Stimulated activated CD8-positive, alpha-beta memory T cell treated with anti-CD3 and anti-CD28 coated beads, Interleukin-4, amount 100 ng/mL, for 24 hours (primary cell): ENCODE results near the gene GABBR2.
"Not testable (repeated sequence)": the region's sequence is repeated elsewhere in the genome, so short reads cannot be mapped to it uniquely, and the experiment has no call there.

Experiments used
- DNase-seq: peaks from one replicate; pipeline ENCODE4 v3.0.0-alpha.2; 2020; ENCODE audit warnings: low read depth

GABBR2 gene

DNA sequence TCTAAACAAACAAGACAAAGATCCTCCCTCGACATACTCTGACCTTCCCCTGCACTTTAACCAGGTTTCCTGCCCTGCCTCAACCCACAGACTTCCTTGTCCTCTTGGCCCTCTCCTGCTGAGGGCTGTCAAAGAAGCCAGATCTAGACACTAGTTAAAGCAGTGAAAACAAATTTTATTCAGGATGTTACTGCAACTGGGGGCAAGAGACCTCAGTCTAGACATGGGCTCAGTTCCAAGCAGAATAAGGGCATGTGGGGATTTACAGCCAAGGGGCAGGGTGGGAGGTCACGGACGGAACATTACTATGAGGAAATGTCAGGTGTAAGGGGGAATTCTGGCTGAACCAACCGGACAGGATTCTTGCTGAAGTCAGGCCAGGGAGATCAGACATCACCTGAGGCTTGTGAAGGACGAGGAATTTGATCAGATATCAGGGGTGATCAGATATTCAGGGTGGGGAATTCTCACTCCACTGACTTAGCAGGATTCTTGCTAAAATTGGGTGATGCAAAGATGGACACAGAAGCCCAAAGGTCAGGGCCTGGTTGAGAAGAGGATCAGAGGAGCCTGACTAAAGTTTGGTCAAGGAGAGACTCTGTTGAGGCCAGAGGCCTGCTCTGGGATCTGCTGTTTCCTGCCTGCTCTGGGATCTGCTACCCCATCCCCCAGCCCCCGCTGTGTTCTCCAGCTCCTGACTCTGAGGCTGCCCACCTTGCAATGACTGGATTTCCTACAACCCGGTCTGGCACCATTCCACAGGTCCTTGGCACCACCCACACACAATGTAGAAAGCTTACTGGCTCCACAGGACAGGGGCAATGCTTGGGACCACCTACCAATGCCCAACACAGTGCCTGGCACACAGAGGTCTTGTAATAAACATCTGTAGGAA is 21.5 kb downstream of the GABBR2 start:
- no peak for DNase-seq

DNA sequence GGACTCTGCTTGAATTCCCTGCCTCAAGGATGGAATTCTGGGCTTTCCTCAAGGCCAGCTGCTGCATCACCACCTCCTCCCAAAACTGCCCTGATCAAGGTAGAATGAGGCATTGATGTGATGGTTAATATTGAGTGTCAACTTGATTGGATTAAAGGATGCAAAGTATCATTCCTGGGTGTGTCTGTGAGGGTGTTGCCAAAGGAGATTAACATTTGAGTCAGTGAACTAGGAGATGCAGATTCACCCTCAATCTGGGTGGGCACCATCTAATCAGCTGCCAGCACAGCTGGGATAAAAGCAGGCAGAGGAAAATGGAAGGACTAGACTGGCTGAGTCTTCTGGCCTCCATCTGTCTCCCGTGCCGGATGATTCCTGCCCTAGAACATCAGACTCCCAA is 23.9 kb downstream of the GABBR2 start:
- DNase-seq = not testable (repeated sequence)

DNA sequence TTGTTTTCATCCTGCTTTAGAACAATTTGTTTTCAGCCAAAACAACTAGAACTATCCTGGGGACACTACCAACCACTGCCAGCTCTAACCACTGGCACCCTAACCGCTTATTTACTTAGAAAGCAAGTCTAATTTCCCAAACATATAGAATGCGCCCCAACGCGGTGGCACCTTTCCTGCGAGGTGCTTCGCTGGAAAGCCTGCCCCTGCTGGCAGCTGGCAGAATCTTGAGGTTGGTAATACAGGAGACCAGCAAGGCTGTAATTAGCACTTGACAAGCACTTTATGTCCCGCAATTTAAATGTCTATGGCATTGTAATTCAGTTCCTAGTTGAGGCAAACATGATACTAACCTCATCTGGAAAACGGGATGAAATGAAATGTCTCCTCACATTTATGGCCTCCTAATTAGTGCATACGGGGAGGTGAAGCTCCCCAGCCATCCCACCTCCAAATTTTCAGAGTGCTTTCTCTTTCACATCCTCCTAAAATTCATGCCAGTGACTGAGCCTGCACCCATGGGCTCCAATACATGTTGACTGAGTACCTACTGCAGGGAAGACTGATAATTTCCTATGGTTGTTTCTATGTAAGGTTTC is 30.4 kb downstream of the GABBR2 start:
- DNase-seq = no peak

DNA sequence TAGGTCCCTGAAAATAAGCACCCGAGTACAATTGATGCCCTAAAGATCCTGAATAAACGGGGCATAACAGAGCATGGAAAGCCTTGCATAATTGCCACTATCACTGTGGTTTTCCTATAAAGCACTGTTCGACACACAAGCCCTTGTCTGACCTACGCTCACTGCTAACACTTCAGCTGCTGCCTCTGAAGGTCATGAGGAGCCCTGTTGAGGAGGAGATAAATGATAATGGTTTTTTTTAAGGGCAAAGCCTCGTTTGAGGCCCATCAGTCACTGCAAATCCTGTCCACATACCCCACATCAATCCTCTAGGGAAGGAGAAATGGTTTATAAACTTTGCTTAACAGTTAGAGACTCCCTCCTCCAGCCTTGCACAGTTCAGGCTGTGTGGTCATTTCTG is 35.1 kb downstream of the GABBR2 start:
- no peak for DNase-seq

DNA sequence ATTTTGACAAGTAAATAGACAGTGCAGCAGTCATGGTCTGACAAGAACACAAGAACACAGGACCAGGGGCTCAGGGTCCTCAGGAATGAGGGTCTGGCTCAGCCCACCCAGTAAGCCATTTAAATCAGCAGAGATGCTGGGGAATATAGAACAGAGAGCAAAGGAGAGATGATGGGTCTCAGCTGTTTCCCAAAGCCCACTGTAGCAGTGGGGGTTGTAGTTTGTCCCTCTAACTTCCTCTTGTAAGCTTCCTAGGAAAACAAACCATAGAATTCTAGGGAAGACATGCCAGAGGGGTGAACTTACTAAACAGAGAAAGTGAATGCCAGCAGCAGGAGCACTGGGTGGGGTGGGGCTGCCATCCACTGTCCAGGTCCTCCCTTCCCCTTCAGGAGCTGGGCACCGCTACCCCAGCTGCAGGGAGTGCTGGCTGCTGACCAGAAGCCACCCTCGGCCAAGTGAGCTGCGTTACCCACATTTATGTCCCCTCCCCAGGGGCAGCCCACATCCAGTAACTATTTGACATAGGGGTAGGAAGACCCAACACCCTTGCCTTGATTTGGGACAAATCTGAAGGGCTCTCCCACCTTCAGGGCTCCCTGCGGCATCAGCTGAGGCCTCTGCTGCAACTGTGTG is 41.6 kb downstream of the GABBR2 start:
- DNase-seq = no peak

DNA sequence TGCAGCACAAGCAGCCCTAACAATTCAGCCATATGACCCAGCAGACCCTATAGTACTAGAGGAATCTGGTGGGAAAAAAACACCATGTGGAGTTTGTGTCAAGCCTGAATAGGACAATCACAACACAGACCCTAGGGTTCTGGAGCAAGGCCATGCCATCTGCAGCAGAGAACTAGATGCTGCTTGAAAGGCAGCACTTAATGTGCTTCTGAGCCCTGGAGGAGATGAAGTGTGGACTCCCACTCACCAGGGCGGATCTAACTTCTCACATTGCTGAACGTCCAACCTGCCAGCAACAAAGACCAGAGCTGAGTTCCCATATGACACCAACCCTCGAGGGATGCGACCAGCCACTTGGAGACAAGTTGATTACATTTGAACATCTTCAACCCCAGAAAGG is 43.2 kb downstream of the GABBR2 start:
- no peak for DNase-seq

DNA sequence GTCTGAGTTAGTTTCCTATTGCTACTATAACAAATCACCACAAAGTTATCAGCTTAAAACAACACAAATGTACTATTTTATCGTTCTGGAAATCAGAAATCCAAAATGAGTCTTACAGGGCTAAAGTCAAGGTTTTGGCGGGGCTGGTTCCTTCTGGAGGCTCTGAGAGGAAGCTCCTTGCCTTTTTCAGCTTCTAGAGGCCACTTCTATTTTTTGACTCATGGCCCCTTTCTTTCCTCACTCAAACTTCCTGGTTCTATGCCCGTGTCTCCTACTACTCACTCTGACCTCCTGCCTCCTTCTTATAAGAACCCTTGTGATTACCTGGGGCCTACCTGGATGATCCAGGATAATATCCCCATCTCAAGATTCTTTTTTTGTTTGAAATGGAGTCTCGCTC is 48.2 kb downstream of the GABBR2 start:
- no peak for DNase-seq

DNA sequence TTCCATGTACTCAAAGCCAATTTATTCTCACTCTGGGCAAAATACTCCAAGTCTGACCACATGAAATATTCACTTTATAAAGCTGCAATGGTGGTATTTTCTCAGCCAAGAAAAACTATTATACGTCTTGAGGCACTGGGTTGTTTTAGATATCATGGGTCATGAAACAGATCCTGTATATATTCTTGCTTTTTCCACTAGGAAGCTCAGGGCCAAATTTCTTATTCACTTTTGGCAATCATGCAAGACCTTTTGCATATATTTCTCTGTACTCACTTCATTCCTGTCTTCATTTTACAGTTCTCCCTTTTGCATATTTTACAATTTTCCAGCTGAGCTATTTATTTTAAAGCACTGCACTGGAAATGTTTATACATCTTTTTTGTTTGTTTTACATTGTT is 49.8 kb downstream of the GABBR2 start:
- DNase-seq = no peak

DNA sequence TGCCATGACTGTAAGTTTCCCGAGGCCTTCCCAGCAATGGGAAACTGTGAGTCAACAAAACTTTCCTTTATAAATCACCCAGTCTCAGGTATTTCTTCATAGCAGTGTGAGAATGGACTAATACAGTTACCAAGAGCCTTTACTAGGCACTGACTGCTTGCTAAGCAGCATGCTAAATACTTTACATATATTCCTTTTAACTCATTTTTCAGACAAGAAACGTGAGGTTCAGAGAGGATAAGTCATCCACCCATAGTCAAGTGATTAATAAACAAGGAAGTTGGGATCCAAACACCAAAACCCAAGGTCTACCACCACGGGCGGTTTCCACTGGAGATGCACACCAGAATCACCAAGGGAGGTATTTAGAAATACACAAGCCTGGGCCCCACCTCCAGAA is 50.8 kb downstream of the GABBR2 start:
- no peak for DNase-seq

DNA sequence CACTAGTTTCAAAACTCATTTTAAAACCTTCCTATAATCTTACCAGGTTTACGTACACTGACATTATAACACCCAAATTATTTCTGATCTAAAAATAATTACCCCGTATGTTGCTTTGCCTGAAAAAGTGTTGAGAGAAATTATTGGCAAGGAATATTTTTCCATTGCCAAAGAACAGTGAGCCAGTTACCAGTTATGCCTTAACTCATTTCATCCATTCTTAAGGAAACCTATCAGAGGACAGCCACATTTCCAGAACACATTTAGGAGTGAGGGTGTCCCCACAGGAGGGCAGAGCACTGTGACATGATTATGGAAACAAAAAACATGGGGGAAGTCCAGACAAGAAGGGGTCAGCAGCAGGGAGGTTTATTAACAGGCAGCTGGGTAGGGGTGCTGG is 52.2 kb downstream of the GABBR2 start:
- no peak for DNase-seq

DNA sequence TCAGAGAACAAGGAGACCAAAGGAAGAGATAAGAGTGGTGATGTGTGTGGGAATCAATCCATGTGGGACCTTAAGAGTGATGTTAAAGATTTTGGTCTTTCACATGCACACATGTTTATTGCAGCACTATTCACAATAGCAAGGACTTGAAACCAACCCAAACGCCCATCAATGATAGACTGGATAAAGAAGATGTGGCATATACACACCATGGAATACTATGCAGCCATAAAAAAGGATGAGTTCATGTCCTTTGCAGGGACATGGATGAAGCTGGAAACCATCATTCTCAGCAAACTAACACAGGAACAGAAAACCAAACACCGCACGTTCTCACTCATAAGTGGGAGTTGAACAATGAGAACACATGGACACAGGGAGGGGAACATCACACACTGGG is 53.3 kb downstream of the GABBR2 start:
- not testable (repeated sequence) for DNase-seq

DNA sequence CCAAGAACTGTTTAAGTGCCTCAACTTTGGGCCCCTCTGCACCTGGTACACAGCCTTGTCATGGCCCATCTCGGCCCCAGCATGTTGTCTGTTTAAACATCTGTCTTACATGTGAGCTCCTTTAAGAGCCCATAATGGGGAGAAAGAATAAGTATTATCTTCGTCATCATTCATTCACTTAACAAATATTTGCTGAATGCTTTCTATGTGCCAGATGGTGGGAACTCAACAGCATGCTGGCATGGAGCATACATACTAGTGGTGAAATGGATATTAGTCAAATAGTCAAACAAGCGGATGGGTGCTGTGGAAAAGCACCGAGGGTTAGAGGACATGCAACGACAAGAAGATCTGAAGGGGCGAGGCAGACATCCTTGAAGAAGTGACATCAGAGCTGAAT is 54.5 kb downstream of the GABBR2 start:
- DNase-seq = no peak

DNA sequence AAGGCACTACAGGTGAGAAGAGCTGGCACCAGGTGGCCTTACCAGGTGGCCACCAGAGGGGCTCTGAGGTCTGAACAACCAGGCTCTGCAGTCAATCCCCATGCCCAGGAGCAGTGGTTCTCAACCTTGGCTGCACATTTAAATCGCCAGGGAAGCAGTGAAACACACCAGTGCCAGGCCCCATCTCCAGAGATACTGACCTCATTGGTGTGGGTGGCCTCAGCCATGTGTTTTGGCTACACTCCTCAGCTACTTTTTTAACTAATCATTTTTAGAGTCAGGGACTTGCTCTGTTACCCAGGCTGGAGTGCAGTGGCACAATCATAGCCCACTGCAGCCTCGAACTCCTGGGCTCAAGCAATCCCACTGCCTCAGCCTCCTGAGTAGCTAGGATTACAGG is 56.0 kb downstream of the GABBR2 start:
- no peak for DNase-seq

DNA sequence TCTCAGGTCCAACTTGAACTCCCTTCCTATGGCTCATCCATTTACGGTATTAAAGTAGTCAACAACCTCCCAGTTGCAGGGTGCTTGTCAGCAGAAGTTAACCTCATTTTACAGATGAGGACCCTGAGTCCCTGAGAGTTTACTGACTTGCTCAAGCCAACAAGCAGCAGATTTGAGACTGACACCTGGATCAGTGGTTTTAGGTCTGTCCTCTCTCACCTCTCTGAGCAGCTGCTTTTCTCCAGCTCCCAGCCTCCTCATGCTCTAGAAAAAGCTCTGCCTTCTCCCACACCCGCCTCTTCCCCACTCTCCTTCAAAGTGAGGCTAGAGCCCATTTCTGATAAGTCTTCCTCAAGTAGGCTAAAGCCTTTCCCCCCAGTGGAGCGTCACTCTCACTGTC is 56.4 kb downstream of the GABBR2 start:
- no peak for DNase-seq

DNA sequence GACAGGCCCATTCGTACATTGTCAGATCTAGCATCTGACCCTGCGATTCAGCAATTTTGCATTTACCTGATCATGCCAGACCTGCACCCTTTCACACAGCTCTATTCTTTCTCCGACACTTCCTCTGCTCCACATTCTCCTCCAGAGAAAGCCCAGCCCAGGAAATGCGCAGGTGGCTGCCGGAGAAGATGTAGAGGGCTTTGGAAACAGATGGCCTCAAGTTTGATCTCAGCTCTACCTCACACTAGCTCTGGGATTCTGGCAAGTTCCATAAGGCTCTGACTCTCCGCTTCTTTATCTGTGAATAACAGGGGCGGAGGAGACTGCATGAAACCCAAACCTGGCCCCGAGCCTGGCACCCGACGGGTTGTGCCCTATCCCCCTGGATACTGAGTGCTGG is 61.5 kb downstream of the GABBR2 start:
- DNase-seq = no peak

DNA sequence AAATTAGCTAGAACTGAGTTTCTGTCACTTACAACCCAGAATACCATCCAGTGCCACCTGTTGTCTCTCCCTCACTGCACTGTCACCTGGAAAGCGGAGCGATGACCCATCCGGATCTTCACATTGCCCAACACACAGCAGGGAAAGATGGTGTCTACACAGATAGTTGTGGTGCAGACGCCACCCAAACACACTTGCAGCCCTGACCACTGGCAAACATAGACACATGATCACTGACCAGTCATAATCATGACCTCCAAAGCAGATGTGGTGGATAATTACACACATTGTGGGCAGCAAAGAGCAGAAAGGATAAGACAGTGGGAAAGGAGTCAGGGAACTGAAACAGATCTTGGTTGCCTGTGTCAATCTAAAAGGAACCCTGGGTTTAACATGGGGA is 64.7 kb downstream of the GABBR2 start:
- no peak for DNase-seq

DNA sequence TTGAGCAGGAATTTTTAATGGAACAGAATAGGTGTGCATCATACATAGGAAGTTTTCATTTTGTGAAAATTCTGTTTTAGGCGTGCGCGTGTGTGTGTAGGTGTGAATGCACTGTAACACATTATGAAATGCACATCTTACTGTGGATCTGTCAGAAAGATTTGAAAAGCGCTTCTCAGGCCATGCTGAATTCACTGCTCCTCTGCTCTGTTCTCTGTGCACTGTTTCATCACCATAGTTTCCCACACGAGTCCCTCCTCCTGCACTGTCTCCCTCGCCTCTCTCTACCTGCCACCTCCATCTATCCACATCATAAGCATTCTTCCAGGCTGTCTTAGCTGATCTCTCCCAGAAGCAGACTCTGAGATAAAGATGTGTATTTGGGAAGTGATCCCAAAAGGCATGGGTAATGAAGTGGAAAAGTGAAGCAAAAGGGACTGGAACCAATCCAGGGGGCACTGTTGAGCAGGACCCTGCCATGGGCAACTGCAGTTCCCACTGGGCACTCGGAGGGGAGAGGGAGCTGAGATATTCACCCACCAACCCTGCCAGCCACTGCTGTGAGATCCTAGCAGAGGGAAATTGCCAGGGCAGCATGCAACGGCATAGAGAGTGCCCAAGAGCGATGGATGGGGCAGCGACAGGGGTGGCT is 65.9 kb downstream of the GABBR2 start:
- no peak for DNase-seq

DNA sequence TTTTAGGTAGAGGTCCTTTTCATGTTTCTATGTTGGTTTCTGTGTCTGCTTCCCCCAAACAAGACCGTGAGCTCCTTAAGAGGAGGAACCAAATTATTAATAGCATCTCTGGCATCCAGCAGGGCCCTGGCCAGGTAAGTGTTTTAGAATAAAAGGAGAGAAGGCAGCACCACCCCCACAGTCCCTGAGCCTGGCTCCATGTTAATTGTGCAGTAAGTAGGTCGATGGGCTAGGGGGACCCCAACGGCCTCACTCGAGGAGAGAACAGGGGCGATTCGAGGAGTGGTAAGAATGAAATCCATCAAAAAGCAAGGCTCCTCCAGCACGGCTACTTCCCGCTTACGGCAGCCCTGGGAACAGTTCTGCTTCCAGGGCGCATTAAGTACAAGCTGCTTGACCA is 67.0 kb downstream of the GABBR2 start:
- DNase-seq = no peak

DNA sequence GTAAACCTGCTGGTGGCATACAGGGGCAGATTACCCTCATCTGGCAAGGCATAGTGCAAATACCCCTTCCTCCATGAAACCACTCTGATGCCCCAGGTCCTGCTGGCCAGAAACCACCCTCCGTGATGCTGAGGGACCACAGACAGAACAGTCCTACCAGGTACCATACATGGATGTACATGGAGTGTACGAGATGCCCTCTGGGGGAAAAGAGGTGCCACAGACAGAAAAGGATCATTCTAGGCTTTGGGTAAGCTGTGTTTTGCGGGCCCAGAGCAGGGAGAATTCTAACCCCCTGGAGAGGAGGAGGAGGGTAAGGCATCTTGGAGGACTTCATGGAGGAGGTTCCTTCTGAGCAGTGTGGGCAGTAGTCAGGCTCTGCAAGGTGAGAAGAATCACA is 68.3 kb downstream of the GABBR2 start:
- DNase-seq = no peak

DNA sequence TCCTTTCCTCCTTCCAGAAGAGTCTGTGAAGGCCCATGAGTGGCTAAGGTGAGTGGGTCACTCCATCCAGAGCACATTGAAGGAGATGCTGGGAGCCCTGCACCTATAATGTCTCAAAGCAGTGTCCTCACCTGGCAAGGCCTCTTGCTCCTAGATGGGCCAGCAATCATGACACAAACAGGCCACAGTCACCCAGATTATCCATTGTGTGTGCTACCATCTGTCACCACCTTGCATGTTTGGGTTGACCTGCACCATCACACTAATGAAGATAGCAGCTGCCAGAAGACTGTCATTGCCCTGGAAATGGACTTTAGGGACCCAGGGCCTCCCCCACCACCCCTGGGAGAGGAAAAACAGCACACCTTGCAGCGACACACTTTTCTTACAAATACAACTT is 69.6 kb downstream of the GABBR2 start:
- no peak for DNase-seq

DNA sequence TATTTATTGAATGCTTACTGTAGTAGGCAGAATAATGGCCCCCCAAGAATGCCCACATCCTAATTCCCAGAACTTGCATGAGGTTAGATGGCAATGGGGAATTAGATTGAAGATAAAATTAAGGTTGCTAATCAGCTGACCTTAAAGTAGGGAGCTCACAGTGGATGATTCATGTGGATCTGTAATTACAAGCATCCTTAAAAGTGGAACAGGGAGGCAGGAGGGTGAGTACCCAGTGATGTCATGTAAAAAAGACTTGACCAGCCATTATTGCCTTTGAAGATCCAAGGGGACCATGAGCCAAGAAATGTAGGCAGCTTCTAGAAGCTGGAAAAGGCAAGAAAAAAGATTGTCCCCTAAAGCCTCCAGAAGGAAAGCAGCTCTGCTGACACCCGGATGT is 71.4 kb downstream of the GABBR2 start:
- DNase-seq = no peak

DNA sequence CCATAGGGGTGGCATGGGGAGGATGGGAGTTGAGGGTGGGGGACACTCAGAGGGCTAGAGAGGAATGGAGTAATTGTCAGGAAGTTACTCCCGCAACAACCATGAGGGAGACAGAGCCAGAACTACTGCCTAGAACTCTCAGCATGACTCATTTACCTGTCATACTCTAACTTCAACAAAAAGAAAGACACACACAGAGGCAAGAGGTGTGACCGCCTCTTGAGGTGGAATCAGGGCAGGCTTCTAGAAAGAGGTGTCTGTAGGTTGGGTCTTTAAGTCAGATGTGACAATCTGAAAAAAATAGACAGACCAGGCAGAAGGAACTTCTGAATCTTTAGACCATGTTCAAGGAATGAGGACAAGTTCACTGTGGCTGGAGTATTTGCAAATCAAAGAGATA is 73.4 kb downstream of the GABBR2 start:
- no peak for DNase-seq
